ENCODE measurements around the gene AEBP2. TPM values are rescaled to one million over a fixed set of nuclear protein-coding genes. Genes with fewer than 3 reads are reported as not detected.
A peak's percentile ranks its signal among the peaks of the same experiment; 100 is the strongest.

AEBP2 gene
- total RNA-seq, 1 donor from 2014 or later, result 64.9 TPM

GRCh38 chr12:19533567-19533966 is 94.3 kb downstream of the AEBP2 start:
- H3K4me3 Mint-ChIP-seq (ENCODE audit: low read depth), result no peak overlapping the region
- H3K36me3 Mint-ChIP-seq (ENCODE audit: insufficient read depth), result peaks cover 10% of the 10 kb centered on the region
- no peaks in the 10 kb centered on the region for H3K27me3 Mint-ChIP-seq
- H3K4me1 Mint-ChIP-seq (ENCODE audit: low read depth), result no peaks in the 10 kb centered on the region
- DNase-seq (ENCODE audit: low spot score, unreplicated experiment), result no peak
- peak overlapping the region; percentile 23 for H3K27ac Mint-ChIP-seq
- H3K9me3 Mint-ChIP-seq (ENCODE audit: low read depth), result peaks cover 18% of the 10 kb centered on the region
- TF ChIP-seq, protein P1, sequence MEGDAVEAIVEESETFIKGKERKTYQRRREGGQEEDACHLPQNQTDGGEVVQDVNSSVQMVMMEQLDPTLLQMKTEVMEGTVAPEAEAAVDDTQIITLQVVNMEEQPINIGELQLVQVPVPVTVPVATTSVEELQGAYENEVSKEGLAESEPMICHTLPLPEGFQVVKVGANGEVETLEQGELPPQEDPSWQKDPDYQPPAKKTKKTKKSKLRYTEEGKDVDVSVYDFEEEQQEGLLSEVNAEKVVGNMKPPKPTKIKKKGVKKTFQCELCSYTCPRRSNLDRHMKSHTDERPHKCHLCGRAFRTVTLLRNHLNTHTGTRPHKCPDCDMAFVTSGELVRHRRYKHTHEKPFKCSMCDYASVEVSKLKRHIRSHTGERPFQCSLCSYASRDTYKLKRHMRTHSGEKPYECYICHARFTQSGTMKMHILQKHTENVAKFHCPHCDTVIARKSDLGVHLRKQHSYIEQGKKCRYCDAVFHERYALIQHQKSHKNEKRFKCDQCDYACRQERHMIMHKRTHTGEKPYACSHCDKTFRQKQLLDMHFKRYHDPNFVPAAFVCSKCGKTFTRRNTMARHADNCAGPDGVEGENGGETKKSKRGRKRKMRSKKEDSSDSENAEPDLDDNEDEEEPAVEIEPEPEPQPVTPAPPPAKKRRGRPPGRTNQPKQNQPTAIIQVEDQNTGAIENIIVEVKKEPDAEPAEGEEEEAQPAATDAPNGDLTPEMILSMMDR (IDR thresholded peaks at IDR 0.05; ENCODE audit: unreplicated experiment), result no peak

DNA sequence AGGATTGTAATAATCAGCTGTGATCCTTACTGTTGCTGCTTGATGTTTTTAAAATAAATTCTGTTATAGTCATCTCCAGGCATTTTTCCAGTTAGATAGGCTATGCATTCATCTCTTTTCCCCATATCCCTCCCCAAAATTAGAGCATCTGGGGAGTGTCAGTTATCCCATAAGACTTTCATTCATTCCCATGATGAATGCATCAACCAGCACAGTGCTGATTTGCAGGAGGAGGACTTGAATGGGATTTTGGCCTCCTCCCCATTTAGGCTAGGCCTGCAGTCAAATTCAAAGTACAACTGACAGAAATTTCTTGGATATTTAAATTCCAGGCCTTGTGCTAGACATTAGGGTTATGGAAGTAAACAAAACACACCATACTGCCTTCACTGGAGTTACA is 99.8 kb downstream of the AEBP2 start:
- no peak for DNase-seq (ENCODE audit: low spot score, unreplicated experiment)
- Mint-ChIP-seq H3K27me3 (no peaks in the 10 kb centered on the region), H3K9me3 (ENCODE audit: low read depth) (peaks cover 23% of the 10 kb centered on the region), H3K4me1 (ENCODE audit: low read depth) (no peaks in the 10 kb centered on the region), H3K27ac (no peak overlapping the region), H3K36me3 (ENCODE audit: insufficient read depth) (peaks cover 11% of the 10 kb centered on the region), H3K4me3 (ENCODE audit: low read depth) (no peak overlapping the region)
- TF ChIP-seq, protein P1 (IDR thresholded peaks at IDR 0.05; ENCODE audit: unreplicated experiment), result no peak

DNA sequence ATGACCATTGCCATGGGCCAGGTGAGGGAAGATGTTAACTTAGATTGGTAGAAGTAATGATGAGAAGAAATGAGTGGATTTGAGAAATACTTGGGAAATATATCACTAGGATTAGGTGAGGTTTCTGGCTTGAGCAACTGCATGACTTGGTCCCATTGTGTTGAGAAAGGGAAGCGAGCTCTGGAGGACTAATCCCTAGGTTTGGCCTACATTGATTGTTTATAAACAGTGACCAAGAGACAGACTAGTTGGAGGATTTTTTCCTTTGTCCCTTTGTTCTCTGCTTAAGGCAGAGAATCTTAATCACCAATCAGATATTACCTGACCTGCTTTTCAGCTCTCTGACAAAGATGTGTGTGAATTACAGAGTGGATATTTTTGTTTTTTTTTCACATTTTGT is 100.5 kb downstream of the AEBP2 start:
- Mint-ChIP-seq H3K36me3 (ENCODE audit: insufficient read depth) (peaks cover 11% of the 10 kb centered on the region), H3K27me3 (no peaks in the 10 kb centered on the region), H3K4me1 (ENCODE audit: low read depth) (no peaks in the 10 kb centered on the region), H3K27ac (no peak overlapping the region), H3K9me3 (ENCODE audit: low read depth) (peaks cover 23% of the 10 kb centered on the region), H3K4me3 (ENCODE audit: low read depth) (no peak overlapping the region)
- no peak for DNase-seq (ENCODE audit: low spot score, unreplicated experiment)
- TF ChIP-seq, protein P1 (IDR thresholded peaks at IDR 0.05; ENCODE audit: unreplicated experiment), result no peak

GRCh38 chr12:19542606-19543005 is 103.3 kb downstream of the AEBP2 start:
- DNase-seq (ENCODE audit: low spot score, unreplicated experiment), result no peak
- H3K9me3 Mint-ChIP-seq (ENCODE audit: low read depth), result peaks cover 4% of the 10 kb centered on the region
- no peak overlapping the region for H3K27ac Mint-ChIP-seq
- TF ChIP-seq, protein P1 (IDR thresholded peaks at IDR 0.05; ENCODE audit: unreplicated experiment), result no peak
- no peaks in the 10 kb centered on the region for H3K27me3 Mint-ChIP-seq
- H3K4me3 Mint-ChIP-seq (ENCODE audit: low read depth), result no peak overlapping the region
- peaks cover 3% of the 10 kb centered on the region for H3K36me3 Mint-ChIP-seq (ENCODE audit: insufficient read depth)
- H3K4me1 Mint-ChIP-seq (ENCODE audit: low read depth), result peaks cover 5% of the 10 kb centered on the region

DNA sequence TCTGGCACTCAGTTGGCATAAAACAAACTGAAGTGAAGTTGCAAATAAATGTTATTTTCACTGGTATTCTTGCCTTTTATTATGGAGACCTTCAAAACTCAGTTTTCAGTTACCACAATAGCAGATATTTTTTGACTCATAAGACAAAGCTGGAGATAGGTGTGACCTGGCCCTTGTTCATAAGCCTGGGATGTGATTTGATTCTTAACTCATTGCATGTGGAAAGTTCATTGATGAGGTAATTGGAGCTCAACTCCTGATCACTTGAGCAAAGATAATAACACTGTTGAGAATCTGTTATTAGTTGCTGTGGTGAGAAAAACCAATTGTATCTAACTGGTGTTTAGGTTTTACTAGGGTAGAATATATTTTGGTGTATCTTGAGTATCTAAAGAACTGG is 105.1 kb downstream of the AEBP2 start:
- peaks cover 3% of the 10 kb centered on the region for H3K36me3 Mint-ChIP-seq (ENCODE audit: insufficient read depth)
- peaks cover 5% of the 10 kb centered on the region for H3K4me1 Mint-ChIP-seq (ENCODE audit: low read depth)
- H3K9me3 Mint-ChIP-seq (ENCODE audit: low read depth), result peaks cover 4% of the 10 kb centered on the region
- no peaks in the 10 kb centered on the region for H3K27me3 Mint-ChIP-seq
- TF ChIP-seq, protein P1 (IDR thresholded peaks at IDR 0.05; ENCODE audit: unreplicated experiment), result no peak
- H3K27ac Mint-ChIP-seq, result no peak overlapping the region
- no peak overlapping the region for H3K4me3 Mint-ChIP-seq (ENCODE audit: low read depth)
- no peak for DNase-seq (ENCODE audit: low spot score, unreplicated experiment)
